GM20431 (cell line): ENCODE results near the gene RDH8.

Experiments used
- in situ Hi-C: fragments of 300-500 bp; cut with MseI, MboI; formaldehyde crosslinking; loops from one replicate; pipeline ENCODE4 v1.15.0; 2020; ENCODE audit warnings: low sequenced_read_pairs; ENCODE audit not compliant: unreplicated experiment

RDH8 gene

DNA sequence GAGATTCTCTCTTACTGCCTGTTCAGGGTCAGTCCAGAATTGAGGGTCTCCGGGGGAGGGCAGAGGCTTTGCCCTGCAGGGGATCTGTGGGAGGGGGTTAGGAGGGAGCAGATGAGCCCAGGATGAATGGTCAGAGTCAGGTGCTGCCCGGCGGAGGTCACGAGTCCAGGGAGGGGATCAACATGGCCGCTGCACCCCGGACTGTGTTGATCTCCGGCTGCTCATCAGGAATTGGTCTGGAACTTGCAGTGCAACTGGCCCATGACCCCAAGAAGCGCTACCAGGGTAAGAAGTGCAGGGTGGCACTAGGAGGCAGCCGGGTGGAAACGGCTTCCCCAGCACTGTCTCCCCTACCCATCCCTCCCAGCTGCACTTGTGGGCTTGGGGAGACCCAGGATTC lies at the start of gene RDH8:
TSS of gene RDH8 (plus strand) at position 168 of the 400 bp plus-strand sequence. CDS start at position 183, 15 bp downstream.
- in situ Hi-C loops: no loop called here

DNA sequence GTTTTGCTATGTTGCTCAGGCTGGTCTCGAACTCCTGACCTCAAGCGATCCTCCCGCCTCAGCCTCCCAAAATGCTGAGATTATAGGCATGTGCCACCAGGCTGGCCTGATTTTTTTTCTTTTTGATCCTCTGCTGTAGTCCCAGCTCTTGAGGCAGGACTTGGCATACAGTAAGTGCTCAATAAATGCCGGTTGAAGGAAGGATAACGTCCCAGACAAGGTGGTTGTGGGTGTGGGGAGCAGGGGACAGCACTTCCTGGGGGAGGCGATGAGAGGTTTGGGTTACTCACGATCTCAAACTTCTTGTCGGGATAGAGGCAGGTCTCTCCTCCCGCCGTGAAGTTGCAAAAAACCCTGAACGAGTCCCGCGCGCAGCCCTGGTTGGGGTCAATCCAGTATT lies 47.3 kb upstream of the RDH8 start:
- in situ Hi-C loops: no loop called here

DNA sequence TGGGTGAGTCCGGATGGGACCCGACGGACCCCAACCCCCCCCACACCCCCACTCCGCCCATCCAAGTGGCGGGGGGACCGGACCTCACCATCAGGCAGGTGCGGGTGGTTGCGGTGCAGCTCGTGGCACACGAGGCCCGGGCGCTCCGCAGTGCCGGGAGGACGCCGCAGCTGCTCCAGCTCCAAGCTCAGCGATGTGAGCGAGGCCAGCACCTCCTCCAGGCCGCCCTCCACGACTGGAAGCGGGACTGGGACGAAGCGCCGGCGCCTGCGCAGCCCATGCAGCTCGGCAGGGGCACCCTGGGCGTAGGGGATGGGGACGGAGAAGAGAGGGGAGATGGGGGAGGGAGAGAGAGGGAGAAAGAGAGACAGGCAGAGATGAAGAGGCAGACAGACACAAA lies 46.8 kb upstream of the RDH8 start:
- in situ Hi-C loops: no loop called here

GRCh38 chr19:9967326-9967725 lies 46.0 kb upstream of the RDH8 start:
- in situ Hi-C loops: no loop called here

DNA sequence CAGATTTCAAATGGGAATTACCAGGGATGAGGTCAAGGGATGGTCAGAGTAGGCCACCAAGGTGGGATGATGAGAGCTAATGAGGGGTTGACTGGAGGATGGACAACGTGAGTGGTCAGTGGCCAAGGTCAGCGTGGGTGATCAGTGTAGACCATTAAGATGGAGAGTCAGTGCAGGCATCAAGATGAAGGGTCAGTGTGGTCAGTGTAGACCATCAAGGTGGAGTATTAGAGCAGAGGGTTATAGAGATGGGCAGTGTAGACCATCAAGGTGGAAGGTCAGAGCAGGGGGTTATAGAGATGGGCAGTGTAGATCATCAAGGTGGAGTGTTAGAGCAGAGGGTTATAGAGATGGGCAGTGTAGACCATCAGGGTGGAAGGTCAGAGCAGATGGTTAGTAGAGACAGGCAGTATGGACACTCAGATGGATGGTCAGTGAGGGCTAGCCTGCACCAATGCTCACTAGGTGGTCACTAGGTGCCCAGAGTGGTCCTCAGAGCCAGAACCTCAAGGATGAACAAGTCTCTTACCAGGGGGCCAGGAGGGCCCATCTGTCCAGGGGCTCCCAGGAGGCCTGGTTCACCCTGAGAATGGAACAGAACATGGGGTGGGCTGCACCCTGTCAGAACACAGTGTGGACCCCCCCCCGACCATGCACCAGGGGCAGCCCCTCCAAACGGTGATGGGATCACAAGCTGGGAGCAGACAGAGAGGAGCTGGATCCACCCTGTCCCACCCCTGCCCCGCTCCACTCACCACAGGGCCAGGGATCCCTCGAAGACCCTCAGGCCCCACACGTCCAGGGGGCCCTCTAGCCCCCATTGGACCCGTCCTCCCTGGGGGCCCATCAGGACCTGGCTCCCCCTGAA lies 44.2 kb upstream of the RDH8 start:
- in situ Hi-C loops: no loop called here

DNA sequence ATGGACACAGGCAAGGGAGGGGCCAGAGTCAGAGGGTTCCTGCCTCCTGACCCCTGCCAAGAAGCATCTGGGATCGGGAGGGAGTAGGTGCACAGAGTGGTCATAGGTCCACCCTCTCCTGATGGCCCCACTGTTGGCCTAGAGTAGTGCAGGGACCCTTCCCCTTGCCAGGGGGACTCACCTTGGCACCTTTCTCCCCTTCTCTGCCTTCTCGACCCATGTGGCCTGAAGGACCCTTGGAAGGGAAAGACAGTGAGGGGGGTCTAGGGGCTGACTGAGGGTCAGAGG lies 43.7 kb upstream of the RDH8 start:
- in situ Hi-C loops: no loop called here

GRCh38 chr19:9970481-9970880 lies 42.8 kb upstream of the RDH8 start:
- in situ Hi-C loops: no loop called here

DNA sequence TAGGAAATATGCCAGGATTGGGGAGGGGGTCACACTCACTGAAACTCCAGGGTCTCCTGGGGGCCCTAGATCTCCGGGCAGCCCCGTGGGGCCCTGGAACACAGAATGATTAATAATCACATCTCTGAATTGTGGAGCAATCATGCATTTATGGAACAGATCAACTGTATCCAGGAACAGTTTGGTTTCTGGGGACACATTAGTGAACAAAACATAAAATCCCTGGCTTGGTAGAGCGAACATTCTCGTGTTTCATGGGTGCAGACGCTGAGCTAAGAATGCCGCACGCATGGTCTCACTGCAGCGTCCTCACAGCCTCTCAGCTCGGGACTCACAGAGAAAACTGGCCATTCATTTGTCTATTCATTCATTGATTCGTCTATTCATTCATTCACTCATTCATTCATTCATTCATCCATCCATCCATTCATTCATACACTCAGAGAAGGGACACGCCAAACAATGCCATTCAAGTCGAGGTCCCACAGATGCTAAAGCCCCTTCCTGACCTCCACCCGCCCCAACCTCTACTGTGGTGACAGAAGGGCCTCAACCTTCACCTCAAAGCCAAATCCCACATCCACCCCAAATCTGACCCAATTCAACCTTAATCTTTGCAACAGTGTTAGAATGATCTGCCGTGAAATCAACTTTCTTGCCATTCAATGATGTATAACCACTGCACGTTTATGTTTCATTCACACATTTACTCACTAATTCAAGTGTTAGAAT lies 42.0 kb upstream of the RDH8 start:
- in situ Hi-C loops: no loop called here

DNA sequence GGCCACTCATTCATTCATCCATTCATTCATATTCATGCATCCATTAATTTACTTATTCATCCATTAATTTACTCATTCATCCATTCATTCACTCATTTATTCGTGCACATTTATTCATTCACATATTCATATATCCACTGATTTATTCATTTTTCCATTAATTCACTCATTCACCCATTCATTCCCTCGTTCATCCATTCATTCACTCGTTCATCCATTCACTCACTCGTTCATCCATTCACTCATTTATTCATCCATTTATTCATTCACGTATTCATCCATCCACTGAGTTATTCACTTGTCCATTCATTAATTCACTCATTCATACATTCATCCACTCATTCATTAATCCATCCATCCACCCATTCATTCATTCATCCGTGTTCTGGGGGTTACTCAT lies 41.2 kb upstream of the RDH8 start:
- in situ Hi-C loops: no loop called here

GRCh38 chr19:9981406-9982260 lies 31.6 kb upstream of the RDH8 start:
- in situ Hi-C loops: no loop called here

DNA sequence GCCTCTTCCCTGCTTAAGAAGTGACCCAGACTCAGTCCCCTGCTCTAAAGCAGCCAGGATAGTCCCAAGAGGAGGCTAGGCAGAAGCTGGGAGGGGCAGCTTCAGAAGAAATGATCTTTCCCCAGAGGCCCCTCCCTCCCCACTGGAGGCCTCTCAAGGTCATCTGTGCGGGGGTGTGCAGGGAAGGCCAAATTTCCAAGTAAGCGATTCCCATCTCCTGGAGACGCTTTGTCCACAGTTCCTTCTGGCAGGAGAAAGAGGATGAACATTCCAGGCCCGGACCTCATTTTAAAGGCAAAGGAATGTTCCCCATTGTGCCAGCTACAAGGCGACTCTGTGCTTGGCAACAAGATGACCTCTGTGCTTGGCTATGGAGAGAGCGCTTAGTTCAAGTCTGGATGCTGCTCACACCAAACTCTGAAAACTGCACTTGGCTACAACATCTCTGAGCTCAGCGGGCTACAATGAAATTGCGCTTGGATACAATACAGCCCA lies 26.4 kb upstream of the RDH8 start:
- in situ Hi-C loops: no loop called here

DNA sequence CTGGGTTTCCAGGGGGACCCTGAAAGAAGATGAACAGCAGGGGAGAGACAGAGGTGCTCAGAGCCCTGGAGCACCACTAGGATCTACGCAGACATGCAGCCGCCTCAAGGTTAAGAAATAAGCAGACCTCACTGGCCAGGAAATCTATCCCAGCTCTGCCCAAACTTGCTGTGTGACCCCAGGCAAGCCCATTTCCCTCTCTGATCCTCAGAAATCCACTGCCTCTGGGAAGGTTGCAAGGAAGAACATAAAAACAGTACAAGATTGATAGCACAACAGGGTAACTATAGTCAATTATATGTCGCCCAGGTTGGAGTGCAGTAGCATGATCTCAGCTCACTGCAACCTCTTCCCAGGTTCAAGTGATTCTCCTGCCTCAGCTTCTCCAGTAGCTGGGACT lies 23.8 kb upstream of the RDH8 start:
- in situ Hi-C loops: no loop called here

DNA sequence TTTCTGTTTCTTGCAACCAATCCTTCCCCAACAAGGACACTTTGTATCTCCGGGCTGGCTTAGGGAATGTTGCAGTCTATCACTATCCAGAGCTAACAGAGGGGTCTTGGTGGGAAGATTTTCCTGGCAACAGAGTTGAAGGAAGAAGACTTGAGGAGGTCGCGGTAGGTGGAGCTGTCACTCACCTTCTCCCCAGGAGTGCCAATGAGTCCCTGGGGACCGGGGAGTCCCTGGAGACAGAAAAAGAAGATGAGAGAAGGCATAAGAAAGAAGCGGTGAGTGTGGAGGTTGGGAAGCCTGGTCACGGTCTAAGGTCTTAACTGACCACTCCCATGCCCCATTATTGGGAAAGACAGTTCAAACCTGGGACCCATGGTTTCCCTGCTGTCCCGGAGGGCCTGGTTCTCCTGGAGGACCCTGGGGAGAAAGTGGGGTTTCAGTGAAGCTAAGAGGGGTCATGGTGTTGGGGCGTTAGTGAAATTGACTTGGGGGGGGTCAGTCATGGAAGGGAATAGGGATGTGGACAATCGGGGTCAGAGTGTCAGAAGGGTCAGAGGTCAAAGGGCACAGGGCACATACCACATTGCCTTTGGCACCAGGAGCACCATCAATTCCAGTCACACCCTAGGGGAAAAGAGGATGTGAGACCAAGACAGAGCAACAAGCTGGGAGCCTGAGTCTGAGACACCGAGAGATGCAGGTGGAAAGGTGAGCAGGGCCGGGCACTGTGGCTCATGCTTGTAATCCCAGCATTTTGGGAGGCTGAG lies 21.7 kb upstream of the RDH8 start:
- in situ Hi-C loops: no loop called here

- in situ Hi-C loops: no loop called here
These were observed 18.2 kb upstream of the RDH8 start for GRCh38 chr19:9995084-9995483.

DNA sequence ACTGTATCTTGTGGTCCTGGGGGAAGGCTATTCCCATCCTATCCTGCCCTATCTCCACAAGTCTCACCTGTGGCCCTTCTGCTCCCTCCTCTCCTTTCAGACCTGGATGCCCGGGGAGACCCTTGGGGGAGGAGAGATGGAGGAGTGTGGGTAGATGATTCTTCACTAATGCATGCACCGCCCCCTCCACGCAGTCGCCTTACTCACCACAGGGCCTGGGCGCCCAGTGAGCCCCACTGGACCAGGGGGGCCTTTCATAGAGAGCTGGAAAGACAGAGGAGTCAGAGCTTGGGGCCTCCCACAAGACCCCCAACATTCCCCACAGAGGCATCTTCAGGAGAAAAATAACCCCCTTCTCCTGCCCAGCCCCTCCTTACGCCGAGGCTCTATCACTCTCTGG lies 17.3 kb upstream of the RDH8 start:
- in situ Hi-C loops: no loop called here

DNA sequence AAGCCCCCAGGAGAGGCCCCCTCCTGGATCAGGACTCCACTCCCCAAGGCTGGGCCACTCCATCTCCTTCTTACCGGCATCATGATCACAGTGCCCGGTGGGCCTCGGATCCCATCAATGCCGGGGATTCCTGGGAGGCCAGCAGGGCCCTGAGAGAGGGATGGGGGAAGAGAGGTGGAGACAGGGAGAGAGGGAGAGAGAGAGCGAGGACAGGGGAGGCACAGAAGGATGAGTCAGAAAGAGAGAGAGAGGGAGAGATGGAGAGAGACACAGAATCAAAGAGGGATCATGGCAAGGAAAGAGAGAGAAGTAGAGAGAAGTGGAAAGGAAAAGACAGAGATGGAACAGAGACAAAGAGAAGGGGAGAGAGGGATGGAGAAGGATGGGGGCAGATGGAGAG lies 16.7 kb upstream of the RDH8 start:
- in situ Hi-C loops: no loop called here

DNA sequence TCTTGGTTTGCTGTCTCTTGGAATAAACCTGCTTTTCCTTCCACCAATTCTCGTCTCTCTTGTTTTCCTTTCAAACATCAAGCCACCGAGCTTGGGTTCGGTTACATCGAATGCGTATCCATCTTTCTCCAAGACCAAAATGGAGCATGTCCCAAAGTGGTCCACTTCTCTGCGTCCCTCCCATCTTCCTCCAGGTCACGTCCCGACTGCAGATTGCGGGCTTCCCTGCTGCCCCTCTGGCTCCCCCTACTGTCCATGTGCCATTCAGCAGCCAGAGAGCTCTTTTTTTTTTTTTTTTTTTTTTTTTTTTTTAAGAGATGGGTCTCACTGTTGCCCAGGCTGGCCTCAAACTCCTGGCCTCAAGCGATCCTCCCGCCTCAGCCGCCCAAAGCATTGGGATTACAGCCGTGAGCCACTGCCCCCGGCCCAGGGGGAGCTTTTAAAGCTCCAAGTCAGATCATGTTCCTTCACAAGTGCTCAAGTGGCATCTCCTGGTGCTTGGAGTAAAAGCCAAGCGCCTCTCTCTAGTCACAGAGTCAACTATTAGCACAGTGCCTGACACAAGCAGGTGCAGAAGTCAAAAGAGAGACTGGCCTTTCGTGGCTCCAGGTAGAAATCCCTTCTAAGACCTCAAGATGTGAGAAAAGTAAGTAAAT lies 13.0 kb upstream of the RDH8 start:
- in situ Hi-C loops: no loop called here

- in situ Hi-C loops: no loop called here
These were observed 11.4 kb upstream of the RDH8 start for GRCh38 chr19:10001899-10002298.

DNA sequence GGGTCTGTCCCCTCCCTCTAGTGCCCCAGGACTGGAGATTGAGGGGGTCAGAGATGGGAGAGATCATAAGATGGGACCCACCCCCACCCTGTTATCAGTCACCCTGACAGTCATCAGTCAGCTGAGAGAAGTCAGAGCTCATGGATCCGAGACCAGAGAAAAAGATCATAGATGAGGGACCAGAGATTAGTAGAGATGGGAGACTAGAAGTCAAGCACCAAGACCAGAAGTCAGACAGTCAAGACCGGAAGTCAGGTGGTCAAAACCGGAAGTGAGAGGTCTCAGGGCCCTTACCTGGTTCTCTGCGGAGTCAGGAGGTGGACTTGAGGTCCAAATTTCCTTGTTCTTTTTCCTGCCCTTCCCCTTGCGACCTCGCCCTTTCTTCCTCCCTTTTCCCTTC lies 10.0 kb upstream of the RDH8 start:
- in situ Hi-C loops: no loop called here
